AG08396 (cell line): ENCODE measurements around the gene CAPZA3.
"Not testable (repeated sequence)": the region's sequence is repeated elsewhere in the genome, so short reads cannot be mapped to it uniquely, and the experiment has no call there.

Source experiments
- DNase-seq: peaks from one replicate; pipeline ENCODE4 v3.0.0; 2012; ENCODE audit warnings: low spot score, mixed read lengths

The CAPZA3 gene

DNA sequence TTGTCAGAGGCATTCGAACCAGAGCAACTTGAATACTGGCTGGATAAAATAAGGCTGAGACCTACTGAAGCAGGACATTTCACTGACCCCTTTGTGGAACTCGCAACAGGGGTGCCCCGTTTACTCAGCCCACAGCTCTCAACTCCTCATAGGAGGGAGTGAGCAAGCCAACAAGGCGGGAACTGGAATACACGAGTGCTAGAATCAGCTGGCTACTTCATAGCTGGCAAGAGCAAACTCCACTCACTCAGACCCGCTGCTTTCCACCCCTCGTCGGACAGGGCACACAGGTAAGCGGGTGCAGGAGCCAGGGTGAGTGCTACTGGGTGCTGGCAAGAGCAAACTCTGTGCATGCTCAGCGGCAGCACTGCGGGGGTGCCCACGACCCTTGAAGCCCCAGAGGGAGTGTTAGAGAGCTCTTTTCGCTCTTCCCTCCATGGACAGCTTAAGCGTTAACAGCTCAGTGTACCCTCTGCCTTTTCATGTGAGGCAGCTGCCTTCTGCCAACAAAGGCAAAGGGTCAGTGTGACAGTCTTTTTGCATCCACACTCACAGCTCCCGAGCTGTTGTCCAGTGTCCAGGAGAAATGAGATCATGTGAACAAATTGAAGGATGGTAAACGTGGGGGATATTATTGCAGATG lies 15.7 kb downstream of the CAPZA3 start:
- DNase-seq: peak; percentile 7

DNA sequence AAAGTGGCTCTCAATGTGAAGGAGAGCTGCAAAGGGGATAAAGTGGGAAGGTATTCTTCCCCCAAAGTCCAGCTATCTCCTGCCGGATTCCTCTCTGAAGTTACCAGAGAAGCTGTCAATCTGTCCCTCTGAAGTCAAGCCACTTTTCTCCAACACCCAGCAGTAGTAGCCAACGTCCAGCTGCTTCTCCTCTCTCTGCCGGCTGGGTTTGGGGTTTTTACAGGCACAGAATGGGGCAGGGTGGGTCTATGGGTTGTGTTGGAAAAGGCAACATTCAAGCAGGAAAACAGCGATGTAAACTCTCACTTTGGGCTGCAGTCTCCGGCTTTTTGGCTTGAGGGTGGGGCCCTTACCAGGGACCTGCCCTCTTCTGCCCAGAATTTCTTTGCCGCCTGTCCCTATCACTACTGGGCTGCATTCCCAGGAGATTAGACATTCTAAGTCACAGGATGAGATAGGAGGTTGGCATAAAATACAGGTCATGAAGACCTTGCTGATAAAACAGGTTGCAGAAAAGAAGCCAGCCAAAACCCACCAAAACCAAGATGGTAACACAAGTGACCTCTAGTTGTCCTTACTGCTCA lies 16.3 kb downstream of the CAPZA3 start:
- no peak for DNase-seq

DNA sequence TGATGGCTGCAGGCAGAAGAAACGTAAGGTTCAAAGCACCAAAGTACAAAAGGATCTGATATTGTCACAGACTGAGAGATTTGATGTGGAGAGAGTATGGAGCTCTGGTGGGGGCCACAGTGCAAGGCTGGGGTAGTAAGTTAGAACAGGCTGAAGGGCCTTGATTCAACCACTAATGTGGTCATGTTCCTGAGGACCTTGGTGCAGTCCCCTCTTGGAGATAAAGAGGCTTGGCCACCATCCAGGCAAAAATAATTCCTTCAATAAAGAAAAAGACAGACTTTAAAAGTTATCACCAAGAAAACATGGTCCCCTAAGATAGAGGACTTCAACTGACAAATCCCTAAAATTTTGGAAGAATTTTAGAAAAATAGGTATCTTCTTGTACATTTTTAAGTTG lies 17.4 kb downstream of the CAPZA3 start:
- no peak for DNase-seq

DNA sequence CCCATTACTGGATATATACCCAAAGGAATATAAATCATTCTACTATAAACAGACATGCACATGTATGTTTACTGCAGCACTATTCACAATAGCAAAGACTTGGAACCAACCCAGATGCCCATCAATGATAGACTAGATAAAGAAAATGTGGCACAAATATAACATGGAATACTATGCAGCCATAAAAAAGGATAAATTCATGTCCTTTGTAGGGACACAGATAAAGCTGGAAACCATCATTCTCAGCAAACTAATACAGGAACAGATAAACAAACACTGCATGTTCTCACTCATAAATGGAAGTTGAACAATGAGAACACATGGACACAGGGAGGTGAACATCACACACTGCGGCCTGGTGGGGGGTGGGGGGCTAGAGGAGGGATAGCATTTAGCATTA lies 28.6 kb downstream of the CAPZA3 start:
- DNase-seq: not testable (repeated sequence)

DNA sequence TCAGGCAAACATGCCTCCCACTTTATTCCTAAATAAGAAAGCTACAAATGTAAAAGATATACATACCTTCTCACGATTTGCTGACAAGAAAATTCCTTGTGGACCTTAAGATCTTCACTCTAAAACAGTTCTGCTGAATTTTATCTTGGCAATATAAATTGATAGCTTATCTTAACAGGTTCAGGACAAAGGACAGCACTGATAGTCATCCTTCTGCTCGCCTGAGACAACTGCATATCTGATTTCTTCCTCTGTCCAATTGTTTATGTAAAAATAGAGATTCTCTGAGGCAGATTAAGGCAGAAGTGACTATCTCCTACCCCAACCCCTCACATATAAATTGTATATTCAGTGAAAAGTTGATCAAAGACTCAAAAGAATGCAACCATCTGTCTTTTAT lies 44.9 kb downstream of the CAPZA3 start:
- no peak for DNase-seq

DNA sequence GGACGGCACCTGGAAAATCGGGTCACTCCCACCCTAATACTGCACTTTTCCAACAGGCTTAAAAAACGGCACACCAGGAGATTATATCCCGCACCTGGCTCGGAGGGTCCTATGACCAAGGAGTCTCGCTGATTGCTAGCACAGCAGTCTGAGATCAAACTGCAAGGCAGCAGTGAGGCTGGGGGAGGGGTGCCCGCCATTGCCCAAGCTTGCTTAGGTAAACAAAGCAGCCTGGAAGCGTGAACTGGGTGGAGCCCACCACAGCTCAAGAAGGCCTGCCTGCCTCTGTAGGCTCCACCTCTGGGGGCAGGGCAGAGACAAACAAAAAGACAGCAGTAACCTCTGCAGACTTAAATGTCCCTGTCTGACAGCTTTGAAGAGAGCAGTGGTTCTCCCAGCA lies 47.5 kb downstream of the CAPZA3 start:
- DNase-seq: not testable (repeated sequence)
